Measurements from ENCODE around the gene ARHGDIA. TPM values are rescaled to one million over a fixed set of nuclear protein-coding genes. Genes with fewer than 3 reads are reported as not detected.

Gene ARHGDIA
- total and polyA plus RNA-seq, 2 of the 8 experiments (the other 6 are each of a cell fraction or from before 2014, with no cell fraction given): 62.4 to 217 TPM

DNA sequence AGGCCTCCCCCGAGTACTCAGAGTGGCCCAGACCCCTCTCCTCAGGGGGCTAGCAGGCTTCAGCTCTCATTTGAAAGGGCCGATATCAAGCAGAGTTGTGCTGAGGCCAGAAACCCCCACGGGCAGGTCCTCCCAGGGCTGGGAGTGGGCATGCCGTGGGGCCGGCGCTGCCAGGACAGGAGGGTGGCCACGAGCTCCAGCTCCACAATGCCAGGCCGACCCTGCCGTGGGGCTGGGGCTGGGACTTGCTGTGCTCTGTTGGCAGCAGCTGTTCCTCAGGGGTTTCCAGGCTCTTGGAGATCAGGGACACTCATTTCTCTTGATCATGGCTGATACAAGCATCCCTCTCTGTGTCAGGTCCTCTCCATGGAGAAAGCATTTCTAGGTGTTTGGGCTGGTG, 27.7 kb upstream of the ARHGDIA start (continued):
- TF ChIP-seq JUN (IDR thresholded peaks at IDR 0.05; ENCODE audit: low read depth, low read length) (no peak), BACH1 (IDR thresholded peaks at IDR 0.05; ENCODE audit: low read length) (no peak), KDM5A (IDR thresholded peaks at IDR 0.05; ENCODE audit: low read length) (no peak), CEBPB (IDR thresholded peaks at IDR 0.05; ENCODE audit: low read depth, low read length) (no peak), FOSL1 (IDR thresholded peaks at IDR 0.05; ENCODE audit: insufficient read depth, low read depth, low read length) (no peak), ZNF274 (IDR thresholded peaks at IDR 0.05; ENCODE audit: borderline replicate concordance, extremely low read depth, low read length) (no peak), GABPA (IDR thresholded peaks at IDR 0.05; ENCODE audit: borderline replicate concordance, insufficient read depth, low read length) (no peak)
